Inflammatory macrophage treated with lipopolysaccharide for 4 hours (primary cell): Measurements from ENCODE around the gene CPA4.
"Not testable (repeated sequence)": the region's sequence is repeated elsewhere in the genome, so short reads cannot be mapped to it uniquely, and the experiment has no call there.

Source experiments
- DNase-seq: peaks from one replicate; pipeline ENCODE4 v3.0.0-alpha.2; 2020

CPA4 gene

GRCh38 chr7:130303551-130303950, 10.6 kb downstream of the CPA4 start:
- DNase-seq, result no peak

- no peak for DNase-seq
Observed at GRCh38 chr7:130303982-130304381, 11.0 kb downstream of the CPA4 start.

GRCh38 chr7:130304878-130305277, 11.9 kb downstream of the CPA4 start:
- no peak for DNase-seq

- DNase-seq, result no peak
Observed at GRCh38 chr7:130305433-130306042, 12.6 kb downstream of the CPA4 start.

- no peak for DNase-seq
Observed at GRCh38 chr7:130309986-130310385, 17.0 kb downstream of the CPA4 start.

GRCh38 chr7:130314305-130314704, 21.3 kb downstream of the CPA4 start:
- no peak for DNase-seq

- no peak for DNase-seq
Observed at GRCh38 chr7:130319541-130319940, 26.6 kb downstream of the CPA4 start.

- DNase-seq, result not testable (repeated sequence)
Observed at GRCh38 chr7:130321542-130322229, 28.7 kb downstream of the CPA4 start.

- no peak for DNase-seq
Observed at GRCh38 chr7:130322615-130323014, 29.7 kb downstream of the CPA4 start.

- no peak for DNase-seq
Observed at GRCh38 chr7:130324306-130324943, 31.5 kb downstream of the CPA4 start.

GRCh38 chr7:130329681-130330080, 36.7 kb downstream of the CPA4 start:
- no peak for DNase-seq

- no peak for DNase-seq
Observed at GRCh38 chr7:130332259-130333053, 39.5 kb downstream of the CPA4 start.

- no peak for DNase-seq
Observed at GRCh38 chr7:130333832-130334231, 40.9 kb downstream of the CPA4 start.

- DNase-seq, result no peak
Observed at GRCh38 chr7:130334274-130334673, 41.3 kb downstream of the CPA4 start.

- DNase-seq, result no peak
Observed at GRCh38 chr7:130337410-130337971, 44.5 kb downstream of the CPA4 start.

GRCh38 chr7:130338233-130338632, 45.3 kb downstream of the CPA4 start:
- DNase-seq, result no peak

GRCh38 chr7:130341882-130342281, 48.9 kb downstream of the CPA4 start:
- no peak for DNase-seq

- no peak for DNase-seq
Observed at GRCh38 chr7:130342701-130343380, 49.9 kb downstream of the CPA4 start.

GRCh38 chr7:130344271-130344866, 51.4 kb downstream of the CPA4 start, which contains the start of gene CPA5:
Gene CPA5 (plus strand): TSS chr7:130344816. CDS start chr7:130346486, 1,670 bp downstream.
- no peak for DNase-seq

- DNase-seq, result no peak
Observed at GRCh38 chr7:130345136-130345535, 52.2 kb downstream of the CPA4 start.

- no peak for DNase-seq
Observed at GRCh38 chr7:130345725-130346124, 52.8 kb downstream of the CPA4 start.
